HG03342 (cell line): ENCODE measurements around the gene FOXD4L3.
"Not testable (repeated sequence)": the region's sequence is repeated elsewhere in the genome, so short reads cannot be mapped to it uniquely, and the experiment has no call there.

ENCODE experiments used
- ATAC-seq: cut with Tn5 transposase; IDR thresholded peaks from one replicate; pipeline ENCODE4 v1.9.1; 2021; ENCODE audit warnings: mild to moderate bottlenecking, moderate library complexity; ENCODE audit not compliant: unreplicated experiment

Gene FOXD4L3

DNA sequence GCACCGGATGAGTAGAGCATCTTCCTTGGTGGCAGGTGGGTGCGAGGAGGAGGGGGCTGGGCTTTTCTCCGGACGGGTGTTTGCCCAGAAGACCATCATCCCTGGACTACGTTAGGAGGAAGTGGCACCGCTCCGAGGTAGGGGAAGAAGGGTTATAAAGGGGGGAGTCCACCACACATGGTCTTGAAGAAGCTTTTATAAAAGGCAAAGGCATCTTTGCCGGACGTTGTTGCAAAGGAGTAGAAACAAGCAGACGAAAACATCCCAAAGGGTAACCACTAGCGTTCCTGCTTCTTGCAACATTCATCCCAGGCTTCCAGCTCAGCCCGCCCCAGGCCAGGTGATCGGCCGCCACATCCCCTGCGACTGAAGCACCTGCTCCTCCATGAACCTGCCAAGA lies at the start of gene FOXD4L3:
Gene FOXD4L3 (plus strand): TSS at position 301 of the 400 bp plus-strand sequence. CDS start 85 bp downstream, at position 386.
- ATAC-seq, result not testable (repeated sequence)

- not testable (repeated sequence) for ATAC-seq
Measured at GRCh38 chr9:68281041-68281440, 21.6 kb upstream of the FOXD4L3 start.

DNA sequence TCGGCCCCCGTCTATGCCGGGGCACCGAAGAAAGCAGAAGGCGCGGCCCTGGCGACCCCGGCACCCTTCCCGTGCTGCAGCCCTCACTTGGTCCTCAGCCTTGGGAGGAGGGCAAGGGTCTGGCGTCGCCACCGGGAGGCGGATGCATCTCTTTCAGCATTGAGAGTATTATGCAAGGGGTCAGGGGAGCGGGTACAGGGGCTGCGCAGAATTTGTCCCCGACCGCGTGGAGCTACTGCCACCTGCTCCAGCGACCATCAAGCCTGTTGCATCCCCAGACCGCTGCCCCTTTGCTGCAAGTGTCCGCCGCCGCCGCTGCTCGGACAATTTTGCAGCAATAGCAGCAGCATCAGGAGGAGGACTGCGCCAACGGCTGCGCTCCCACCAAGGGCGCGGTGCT lies 1.1 kb downstream of the FOXD4L3 start:
- not testable (repeated sequence) for ATAC-seq

DNA sequence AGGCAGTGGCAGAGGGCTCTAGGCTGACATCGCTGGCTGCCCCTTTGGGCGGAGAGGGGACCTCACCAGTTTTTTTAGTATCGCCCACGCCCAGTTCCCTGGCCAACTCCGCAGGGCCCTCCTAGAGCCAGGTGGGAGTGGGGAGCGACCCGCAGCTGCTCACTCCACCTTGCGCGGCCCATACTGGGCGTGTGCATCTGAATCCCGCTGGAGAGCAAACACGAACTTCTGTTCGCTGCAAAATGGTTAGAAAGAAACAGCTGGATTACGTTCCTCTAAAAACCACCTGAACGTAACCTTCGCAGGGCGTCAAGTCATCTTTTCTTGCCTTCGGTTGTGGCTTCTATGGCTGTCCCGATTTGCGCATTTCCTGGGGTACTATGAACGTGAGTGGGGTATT lies 1.5 kb downstream of the FOXD4L3 start:
- ATAC-seq, result not testable (repeated sequence)

DNA sequence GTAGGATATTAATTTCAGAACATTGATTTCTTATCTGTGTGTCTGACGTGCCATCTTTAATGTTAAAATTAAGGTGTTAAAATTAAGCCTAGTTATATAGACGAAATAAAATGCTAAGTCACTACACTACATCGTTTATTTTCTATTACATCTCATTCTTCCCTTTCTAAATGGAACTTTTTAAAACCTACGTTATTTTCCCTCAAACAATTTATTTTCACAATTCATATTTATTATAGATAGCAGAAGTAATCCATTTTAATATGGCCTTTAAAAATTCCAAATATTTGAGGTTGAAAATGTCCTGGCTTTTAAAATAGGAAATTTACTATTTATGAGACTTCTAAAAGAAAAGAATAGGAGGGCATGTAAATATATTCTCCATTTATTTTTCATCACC lies 2.1 kb downstream of the FOXD4L3 start:
- not testable (repeated sequence) for ATAC-seq

- not testable (repeated sequence) for ATAC-seq
Measured at GRCh38 chr9:68305680-68306285, 3.1 kb downstream of the FOXD4L3 start.

- ATAC-seq, result not testable (repeated sequence)
Measured at GRCh38 chr9:68306391-68306964, 3.8 kb downstream of the FOXD4L3 start.

DNA sequence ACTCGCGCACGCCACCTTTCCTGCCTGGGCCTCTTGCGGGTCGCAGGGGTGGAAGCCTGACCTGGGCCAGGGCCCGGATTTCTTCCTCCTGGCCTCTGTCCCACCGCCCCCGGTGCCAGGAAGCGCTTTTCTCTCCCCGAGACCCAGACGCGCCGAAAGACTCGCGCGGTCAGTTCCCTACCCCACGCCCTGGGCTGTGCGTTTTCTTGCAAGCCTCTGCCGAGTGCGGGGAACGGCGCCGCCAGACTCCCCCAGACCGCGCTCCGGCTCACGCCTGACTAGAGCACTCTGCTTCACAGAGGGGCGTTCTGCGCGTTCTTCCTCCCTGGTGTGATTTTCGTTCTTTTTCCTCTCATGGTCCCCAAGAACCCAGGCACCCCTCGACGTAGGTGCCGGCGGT lies 4.5 kb downstream of the FOXD4L3 start:
- not testable (repeated sequence) for ATAC-seq

GRCh38 chr9:68307654-68308053 lies 5.0 kb downstream of the FOXD4L3 start:
- ATAC-seq, result not testable (repeated sequence)

DNA sequence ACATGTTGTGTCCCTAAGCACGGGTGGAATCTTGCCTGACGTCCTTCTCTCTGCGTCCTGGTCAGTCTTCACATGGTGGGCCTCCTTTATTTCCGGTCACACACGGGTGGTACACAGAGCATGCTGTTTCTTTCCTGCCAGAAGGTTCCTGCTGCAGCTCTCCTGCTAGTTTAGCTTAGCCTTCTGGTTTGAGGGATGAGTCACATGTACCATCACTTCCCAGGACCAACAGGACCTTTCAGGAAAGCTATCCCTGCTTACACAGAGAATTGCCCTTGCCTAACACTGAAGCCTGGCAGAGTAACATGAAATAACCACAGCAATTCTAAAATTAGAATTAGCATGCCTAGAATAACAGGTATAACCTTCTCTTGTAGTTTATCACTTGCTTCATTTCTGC lies 8.5 kb downstream of the FOXD4L3 start:
- not testable (repeated sequence) for ATAC-seq

- not testable (repeated sequence) for ATAC-seq
Measured at GRCh38 chr9:68318209-68318608, 15.5 kb downstream of the FOXD4L3 start.

DNA sequence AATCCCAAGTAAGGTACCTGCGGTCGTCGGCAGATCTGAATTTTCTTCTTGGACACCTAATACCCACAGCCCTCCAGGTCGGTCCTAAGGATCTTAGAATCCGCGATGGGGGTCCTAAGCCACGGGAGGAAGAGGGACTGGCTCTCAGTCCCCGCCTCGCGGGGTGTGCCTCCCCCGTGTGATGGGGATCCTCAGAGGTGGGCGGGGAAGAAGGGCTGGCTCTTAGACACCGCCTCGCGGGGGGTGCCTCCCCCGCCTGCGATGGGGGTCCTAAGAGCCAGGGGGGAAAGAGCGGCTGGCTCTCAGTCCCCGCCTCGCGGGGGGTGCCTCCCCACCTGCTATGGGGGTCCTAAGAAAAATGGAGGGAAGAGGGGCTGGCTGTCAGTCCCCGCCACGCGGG lies 21.1 kb downstream of the FOXD4L3 start:
- not testable (repeated sequence) for ATAC-seq

- not testable (repeated sequence) for ATAC-seq
Measured at GRCh38 chr9:68324518-68324917, 21.9 kb downstream of the FOXD4L3 start.

- ATAC-seq, result not testable (repeated sequence)
Measured at GRCh38 chr9:68329106-68329505, 26.4 kb downstream of the FOXD4L3 start.

- ATAC-seq, result not testable (repeated sequence)
Measured at GRCh38 chr9:68330531-68331173, 28.0 kb downstream of the FOXD4L3 start.

- not testable (repeated sequence) for ATAC-seq
Measured at GRCh38 chr9:68332122-68332521, 29.5 kb downstream of the FOXD4L3 start.

GRCh38 chr9:68335935-68336334 lies 33.3 kb downstream of the FOXD4L3 start:
- not testable (repeated sequence) for ATAC-seq

DNA sequence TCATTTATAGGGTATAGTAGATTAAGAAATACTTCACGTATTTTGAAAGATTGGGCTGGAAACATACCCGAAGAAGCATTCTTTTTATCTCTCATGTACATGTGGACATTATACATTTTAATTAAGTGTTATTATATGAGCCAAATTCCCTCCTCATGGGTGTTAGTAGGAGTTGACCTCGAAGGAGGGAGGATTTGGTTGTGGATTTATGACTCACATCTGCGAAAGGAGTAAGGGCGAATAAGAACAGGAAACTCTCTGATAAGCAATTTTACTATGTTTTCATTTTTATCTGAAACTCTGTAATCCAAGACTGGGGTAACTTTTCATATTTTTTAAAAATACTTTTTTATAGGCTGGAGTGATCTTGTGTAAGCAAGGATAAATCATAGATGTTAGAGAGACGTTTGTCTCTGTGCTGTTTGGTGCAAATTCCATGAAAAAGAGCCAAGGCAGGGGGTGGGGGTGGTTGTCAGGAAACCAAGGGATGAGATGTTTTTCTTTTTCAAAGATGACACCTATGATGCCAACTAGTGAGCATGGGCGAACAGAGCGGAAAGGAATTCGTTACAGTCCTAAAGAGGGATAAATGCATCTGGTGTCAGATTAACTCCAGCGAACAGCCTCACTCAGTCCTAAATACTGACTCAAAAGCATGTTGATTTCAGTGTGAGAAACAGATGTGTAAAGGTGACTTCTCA lies 34.1 kb downstream of the FOXD4L3 start:
- not testable (repeated sequence) for ATAC-seq

GRCh38 chr9:68338000-68338399 lies 35.3 kb downstream of the FOXD4L3 start:
- not testable (repeated sequence) for ATAC-seq

- ATAC-seq, result peak; percentile 81
Measured at GRCh38 chr9:68342265-68343025, 39.8 kb downstream of the FOXD4L3 start.

DNA sequence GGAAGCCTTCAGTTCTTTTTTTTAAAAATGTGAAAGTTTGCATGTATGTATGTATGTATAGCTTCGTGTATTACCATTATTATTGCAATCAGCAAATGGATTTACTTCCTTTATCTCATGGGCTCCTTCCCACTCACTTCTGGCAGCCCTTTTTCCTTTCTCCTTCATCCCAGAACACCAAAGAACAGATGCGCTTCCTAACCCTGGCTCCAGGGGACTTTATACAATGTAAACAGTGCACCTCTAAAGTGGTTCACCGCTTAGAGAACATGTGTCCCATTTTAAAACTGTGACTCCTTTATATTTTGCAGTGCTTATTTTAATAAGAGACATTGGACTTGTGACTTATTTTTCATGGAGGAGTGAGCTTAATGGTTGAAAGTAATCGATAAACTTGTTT lies 40.6 kb downstream of the FOXD4L3 start:
- not testable (repeated sequence) for ATAC-seq
